HuH-7 (cell line): ENCODE results near the gene MKRN1.
"Not testable (repeated sequence)": the region's sequence is repeated elsewhere in the genome, so short reads cannot be mapped to it uniquely, and the experiment has no call there.

Experiments used
- DNase-seq: peaks from one replicate; pipeline ENCODE4 v3.0.0; 2011; ENCODE audit warnings: low spot score

Gene MKRN1

GRCh38 chr7:140484951-140485499, 5.7 kb upstream of the MKRN1 start:
- DNase-seq, result no peak

GRCh38 chr7:140484479-140484878, 5.2 kb upstream of the MKRN1 start:
- no peak for DNase-seq

- DNase-seq, result no peak
Measured at GRCh38 chr7:140479739-140480084, 407 bp upstream of the MKRN1 start.

GRCh38 chr7:140478246-140479061, 851 bp downstream of the MKRN1 start:
- peak; percentile 41 for DNase-seq

GRCh38 chr7:140476698-140477261, 2.5 kb downstream of the MKRN1 start:
- no peak for DNase-seq

GRCh38 chr7:140475747-140476333, 3.5 kb downstream of the MKRN1 start:
- DNase-seq, result peak; percentile 64

GRCh38 chr7:140463111-140463510, 16.2 kb downstream of the MKRN1 start:
- DNase-seq, result no peak

- no peak for DNase-seq
Measured at GRCh38 chr7:140458916-140459315, 20.4 kb downstream of the MKRN1 start.

- DNase-seq, result no peak
Measured at GRCh38 chr7:140458201-140458600, 21.1 kb downstream of the MKRN1 start.

- no peak for DNase-seq
Measured at GRCh38 chr7:140456551-140457051, 22.7 kb downstream of the MKRN1 start.

- DNase-seq, result no peak
Measured at GRCh38 chr7:140455743-140456142, 23.6 kb downstream of the MKRN1 start.

GRCh38 chr7:140454657-140455015, 24.7 kb downstream of the MKRN1 start:
- no peak for DNase-seq

GRCh38 chr7:140453785-140454656, 25.3 kb downstream of the MKRN1 start:
- DNase-seq, result not testable (repeated sequence)

- no peak for DNase-seq
Measured at GRCh38 chr7:140453273-140453672, 26.0 kb downstream of the MKRN1 start.

GRCh38 chr7:140451716-140452115, 27.6 kb downstream of the MKRN1 start:
- DNase-seq, result no peak

GRCh38 chr7:140448781-140449480, 30.4 kb downstream of the MKRN1 start:
- DNase-seq, result no peak

GRCh38 chr7:140447841-140448240, 31.5 kb downstream of the MKRN1 start:
- DNase-seq, result no peak

- no peak for DNase-seq
Measured at GRCh38 chr7:140446467-140446866, 32.8 kb downstream of the MKRN1 start.

GRCh38 chr7:140441519-140441918, 37.8 kb downstream of the MKRN1 start:
- no peak for DNase-seq

GRCh38 chr7:140440593-140440992, 38.7 kb downstream of the MKRN1 start:
- DNase-seq, result no peak

- DNase-seq, result no peak
Measured at GRCh38 chr7:140439359-140439758, 39.9 kb downstream of the MKRN1 start.
